Activated naive CD4-positive, alpha-beta T cell treated with anti-CD3 and anti-CD28 coated beads, Interleukin-2, amount 50 U/mL, for 72 hours (primary cell): ENCODE results near the gene CASP9. TPM values are rescaled to one million over a fixed set of nuclear protein-coding genes. Genes with fewer than 3 reads are reported as not detected.
"Not testable (repeated sequence)": the region's sequence is repeated elsewhere in the genome, so short reads cannot be mapped to it uniquely, and the experiment has no call there.

Experiments
- ATAC-seq, 2 donors: fragments of 150-1000 bp; cut with Tn5 transposase; 2 replicates each; pipeline ENCODE4 v1.10.0; 2021; ENCODE audit warnings: mild to moderate bottlenecking in 2 of 2, moderate library complexity in 2 of 2
- DNase-seq, 2 donors: peaks; one replicate each; pipeline ENCODE4 v3.0.0; 2021 to 2022; ENCODE audit warnings: low spot score in 2 of 2
- H3K27ac Mint-ChIP-seq, 2 donors: one replicate each; pipeline ENCODE4 v1.8.0; 2022; ENCODE audit warnings: mild to moderate bottlenecking in 2 of 2, mixed read lengths in 2 of 2
- H3K36me3 Mint-ChIP-seq, 2 donors: one replicate each; pipeline ENCODE4 v1.8.0; 2022; ENCODE audit warnings: mixed read lengths in 2 of 2
- H3K9me3 Mint-ChIP-seq, 2 donors: one replicate each; pipeline ENCODE4 v1.8.0; 2022; ENCODE audit warnings: mixed read lengths in 2 of 2
- total RNA-seq, 2 donors: library from RNA; stranded (reverse); gene quantifications; one replicate each; pipeline ENCODE4 v1.2.3, GENCODE V29; 2022

The CASP9 gene
- total RNA-seq, 2 donors from 2014 or later, result 12.0 to 16.9 TPM

DNA sequence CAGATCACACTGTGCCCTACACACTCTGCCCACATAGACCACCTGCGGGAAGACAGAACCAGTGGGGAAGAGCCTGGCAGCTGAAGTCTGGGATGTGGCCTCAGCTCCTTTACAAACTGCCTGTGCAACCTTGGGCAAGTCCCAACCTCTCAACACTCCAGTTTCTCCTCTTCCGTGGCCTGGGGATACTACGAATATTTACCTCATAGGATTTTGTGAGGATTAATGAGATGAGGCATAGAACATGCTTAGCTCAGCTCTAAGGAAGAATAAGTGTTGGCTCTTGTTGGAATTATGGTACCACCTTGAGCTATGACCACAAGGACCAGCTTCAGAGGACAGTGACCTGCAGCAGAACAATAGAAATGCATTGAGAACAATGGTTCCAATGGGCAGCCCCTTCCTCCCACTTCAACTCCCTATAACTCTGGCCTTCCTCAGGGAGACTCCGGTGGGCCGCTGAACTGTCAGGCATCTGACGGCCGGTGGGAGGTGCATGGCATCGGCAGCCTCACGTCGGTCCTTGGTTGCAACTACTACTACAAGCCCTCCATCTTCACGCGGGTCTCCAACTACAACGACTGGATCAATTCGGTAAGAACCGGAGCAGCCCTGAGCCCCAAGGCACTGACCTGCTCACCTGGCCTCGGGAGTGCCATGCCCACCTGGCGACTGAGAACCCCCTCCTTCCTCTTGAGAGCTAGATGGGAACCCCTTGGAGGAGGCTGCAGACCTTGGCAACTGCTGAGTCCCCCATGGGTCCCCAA lies 37.0 kb downstream of the CASP9 start:
- not testable (repeated sequence) for DNase-seq, ATAC-seq, H3K9me3 Mint-ChIP-seq, H3K27ac Mint-ChIP-seq, H3K36me3 Mint-ChIP-seq

DNA sequence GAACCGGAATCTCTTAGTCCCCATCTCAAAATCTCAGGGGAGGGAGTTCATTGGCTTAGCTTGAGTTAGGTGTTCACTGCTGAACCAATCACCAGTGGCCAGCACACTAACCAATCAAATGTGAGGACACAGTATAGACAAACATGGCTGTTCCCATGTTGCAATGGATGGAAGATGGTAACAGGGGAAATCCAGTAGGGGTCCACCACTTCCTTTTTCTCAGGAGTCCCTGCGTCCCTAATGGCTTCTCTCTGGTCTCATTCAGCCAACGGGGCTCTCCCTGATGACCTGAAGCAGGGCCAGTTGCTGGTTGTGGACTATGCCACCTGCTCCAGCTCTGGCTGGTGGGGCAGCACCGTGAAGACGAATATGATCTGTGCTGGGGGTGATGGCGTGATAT lies 38.4 kb downstream of the CASP9 start:
- peaks cover 0 to 9% of the 10 kb centered on the region in 2 donors for H3K36me3 Mint-ChIP-seq
- no peak overlapping the region for H3K27ac Mint-ChIP-seq
- H3K9me3 Mint-ChIP-seq, result no peaks in the 10 kb centered on the region
- ATAC-seq (no peak), DNase-seq (no peak)

DNA sequence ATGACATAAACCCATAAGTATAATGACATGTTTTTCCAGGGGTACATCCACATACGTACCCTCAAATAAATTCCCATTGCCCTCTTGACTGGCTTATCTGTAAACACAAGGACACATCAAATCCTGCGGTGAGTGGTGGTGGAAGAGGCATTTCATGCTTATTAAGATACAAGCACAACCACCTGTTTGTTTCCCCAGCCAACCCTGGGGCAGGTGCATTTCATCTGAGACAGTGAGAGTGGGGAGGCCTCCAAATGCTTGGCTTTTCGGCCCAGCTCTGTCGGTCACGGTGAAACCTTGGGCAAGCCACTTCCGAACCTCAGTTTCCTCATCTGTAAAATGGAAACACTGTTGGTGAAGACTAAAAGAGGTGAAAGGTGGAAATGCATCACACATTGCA lies 39.6 kb downstream of the CASP9 start:
- not testable (repeated sequence) for H3K9me3 Mint-ChIP-seq, H3K36me3 Mint-ChIP-seq, ATAC-seq

DNA sequence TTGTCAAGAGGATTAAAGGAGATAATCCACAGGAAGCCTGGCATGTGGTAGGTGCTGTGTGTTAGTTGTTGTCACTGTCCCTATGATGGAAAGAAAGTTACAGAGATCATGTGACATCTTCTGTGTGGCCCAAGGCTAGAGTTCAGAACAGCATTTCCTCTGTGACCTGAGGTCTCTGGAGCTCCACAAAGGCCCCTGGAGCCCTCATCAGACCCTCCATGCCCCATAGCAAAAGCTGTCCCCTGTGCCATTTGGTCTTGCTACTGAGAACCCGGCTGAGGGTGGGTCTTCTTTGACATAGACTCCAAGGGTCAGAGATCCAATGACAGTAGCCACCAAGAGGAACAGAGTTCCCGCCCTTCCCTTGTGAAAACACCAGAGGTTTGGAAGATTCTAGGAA lies 40.0 kb downstream of the CASP9 start:
- no peak for DNase-seq
- Mint-ChIP-seq H3K36me3 (peaks cover 0 to 1% of the 10 kb centered on the region in 2 donors), H3K9me3 (no peaks in the 10 kb centered on the region), H3K27ac (peak overlapping the region in 1 of 2 donors; percentile 29)
- no peak for ATAC-seq

More for the DNA sequence above, 39.6 kb downstream of the CASP9 start:
- DNase-seq, H3K27ac Mint-ChIP-seq: not testable (repeated sequence)

DNA sequence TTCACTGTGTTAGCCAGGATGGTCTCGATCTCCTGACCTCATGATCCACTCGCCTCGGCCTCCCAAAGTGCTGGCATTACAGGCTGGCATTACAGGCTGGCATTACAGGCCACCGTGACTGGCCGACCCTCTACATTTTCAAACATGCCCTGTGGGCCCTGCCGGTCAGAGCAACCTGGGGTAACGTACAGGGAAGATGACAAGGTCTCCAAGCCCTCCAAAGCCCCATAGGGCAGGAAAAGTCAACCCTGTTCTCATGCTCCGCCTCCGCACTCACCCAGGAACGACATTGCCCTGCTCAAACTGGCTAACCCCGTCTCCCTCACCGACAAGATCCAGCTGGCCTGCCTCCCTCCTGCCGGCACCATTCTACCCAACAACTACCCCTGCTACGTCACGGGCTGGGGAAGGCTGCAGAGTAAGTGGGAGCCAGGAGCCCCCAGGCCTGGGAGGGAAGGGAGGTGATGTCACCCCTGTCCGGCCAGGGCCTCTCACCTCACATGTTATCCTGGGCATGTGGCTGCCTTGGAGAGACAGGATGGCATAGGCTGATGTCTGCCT lies 41.0 kb downstream of the CASP9 start:
- ATAC-seq, H3K27ac Mint-ChIP-seq, DNase-seq, H3K36me3 Mint-ChIP-seq, H3K9me3 Mint-ChIP-seq: not testable (repeated sequence)

DNA sequence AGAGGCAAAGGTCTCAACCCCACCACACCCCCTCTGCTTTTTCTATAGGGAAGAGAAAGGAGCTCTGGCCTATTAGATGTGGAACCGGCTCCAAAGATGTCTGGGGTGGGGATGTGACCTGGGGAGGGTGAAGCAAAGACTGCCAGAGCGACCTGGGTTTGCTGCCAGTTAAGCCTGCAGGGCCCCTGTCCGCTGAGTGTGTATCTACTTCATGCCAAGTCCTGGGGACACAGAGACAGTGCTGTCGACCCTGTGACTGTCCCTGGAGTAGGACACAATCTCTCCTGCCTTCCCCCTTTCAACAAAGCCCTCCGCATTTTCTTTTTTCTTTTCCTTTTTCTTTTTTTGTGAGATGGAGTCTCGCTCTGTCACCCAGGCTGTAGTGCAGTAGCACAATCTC lies 41.6 kb downstream of the CASP9 start:
- H3K36me3 Mint-ChIP-seq, ATAC-seq, H3K9me3 Mint-ChIP-seq, H3K27ac Mint-ChIP-seq, DNase-seq: not testable (repeated sequence)

DNA sequence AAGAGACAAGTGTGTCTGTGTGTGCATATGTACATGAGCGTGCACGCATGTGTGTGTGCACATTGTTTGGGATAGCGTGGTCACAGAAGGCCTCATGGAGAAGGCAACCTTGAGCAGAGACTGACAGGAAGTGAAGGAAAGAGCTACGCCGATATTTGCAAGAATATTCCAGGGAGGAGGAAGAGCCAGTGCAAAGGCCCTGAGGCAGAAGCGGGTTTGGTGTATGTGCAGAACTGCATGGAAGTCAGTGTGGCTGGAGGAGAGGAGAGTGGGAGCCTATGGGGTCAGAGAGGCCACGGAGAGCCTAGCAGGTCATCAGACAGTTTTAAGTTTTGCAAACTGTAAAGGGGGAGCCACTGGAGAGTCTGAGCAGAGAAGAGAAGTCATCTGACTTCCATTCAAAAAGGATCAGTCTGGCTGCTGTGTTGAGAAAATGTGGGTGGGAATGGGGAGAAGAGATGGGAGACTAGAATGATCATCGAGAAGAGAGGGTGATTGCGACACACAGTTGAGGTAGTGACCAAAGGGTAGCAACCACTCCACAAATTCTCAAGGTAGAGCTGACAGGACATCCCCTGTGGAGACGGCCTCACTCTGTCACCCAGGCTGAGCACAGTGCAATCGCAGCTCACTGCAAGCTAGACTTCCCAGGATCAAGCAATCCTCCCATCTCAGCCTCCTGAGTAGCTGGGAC lies 44.2 kb downstream of the CASP9 start:
- no peak overlapping the region for H3K27ac Mint-ChIP-seq
- ATAC-seq (no peak), DNase-seq (no peak)

DNA sequence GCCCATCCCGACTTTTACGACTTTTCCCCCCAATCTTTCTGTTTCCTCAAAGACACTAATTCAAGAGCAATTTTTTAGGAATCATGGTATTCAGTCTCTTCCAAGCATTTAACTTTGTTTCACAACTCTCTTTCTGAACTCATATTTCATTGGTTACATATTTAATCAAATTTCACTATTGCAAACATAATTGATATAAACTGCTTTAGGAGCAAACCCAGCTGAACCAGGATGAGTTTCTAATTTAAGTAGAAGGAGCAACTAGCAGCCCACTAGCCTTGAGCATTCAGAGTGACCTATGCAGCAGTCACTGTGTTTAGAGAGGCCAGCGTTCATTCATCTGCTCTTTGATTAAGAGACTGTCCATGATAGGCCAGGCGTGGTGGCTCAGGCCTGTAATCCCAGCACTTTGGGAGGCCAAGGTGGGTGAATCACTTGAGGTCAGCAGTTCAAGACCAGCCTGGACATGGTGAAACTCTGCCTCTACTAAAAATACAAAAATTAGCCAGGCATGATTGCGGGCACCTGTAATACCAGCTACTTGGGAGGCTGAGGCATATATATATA lies 46.3 kb downstream of the CASP9 start:
- Mint-ChIP-seq H3K36me3 (no peaks in the 10 kb centered on the region), H3K9me3 (no peaks in the 10 kb centered on the region), H3K27ac (no peak overlapping the region)
- ATAC-seq, result no peak
- no peak for DNase-seq

More for the DNA sequence above, 44.2 kb downstream of the CASP9 start:
- Mint-ChIP-seq H3K36me3 (no peaks in the 10 kb centered on the region), H3K9me3 (no peaks in the 10 kb centered on the region)

DNA sequence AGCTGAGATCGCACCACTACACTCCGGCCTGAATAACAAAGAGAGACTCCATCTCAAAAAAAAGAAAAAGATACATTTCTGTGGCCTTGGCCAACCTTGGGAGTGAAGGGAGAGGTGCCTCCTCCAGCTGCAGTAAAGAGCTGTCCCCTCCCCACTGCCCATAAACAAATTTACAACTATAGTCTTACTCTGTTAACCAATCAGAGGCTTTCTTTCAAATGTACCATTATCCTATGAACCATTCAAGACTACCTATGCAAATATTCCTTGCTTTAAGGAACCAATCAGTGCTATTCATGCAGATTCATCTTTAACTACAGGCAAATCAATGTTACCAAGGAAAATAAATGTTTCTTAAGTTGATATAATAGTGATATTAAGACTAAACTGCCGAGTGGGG lies 47.1 kb downstream of the CASP9 start:
- Mint-ChIP-seq H3K27ac (no peak overlapping the region), H3K9me3 (no peaks in the 10 kb centered on the region), H3K36me3 (no peaks in the 10 kb centered on the region)
- no peak for ATAC-seq
- DNase-seq, result no peak

DNA sequence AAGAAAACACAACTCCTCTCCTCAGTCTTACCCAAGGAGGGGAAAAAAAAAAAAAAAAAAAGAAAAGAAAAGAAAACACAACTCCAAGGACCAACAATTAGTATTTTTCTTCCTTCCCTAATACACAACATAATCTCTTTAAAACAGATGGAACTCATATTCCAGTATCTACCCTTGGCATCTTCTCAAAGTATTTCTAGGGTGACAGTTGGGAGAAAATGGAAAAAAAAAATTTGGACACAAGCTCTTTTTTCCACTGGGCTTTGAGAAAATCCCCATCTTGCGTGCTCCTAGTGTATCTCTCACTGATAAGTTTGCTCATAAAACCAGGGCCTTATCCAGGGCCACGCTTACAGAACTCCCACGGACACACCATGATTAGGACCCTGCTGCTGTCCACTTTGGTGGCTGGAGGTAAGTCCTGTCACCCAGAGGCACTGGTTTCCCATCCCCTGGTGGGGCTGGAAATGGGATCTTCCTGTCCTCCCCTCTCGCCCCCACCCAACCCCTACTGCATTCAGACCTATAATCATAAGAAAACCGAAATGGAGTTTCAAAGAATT lies 48.2 kb downstream of the CASP9 start, which contains the start of gene CELA2B:
CELA2B (plus strand) TSS at position 353 of the 563 bp plus-strand sequence; CDS start at position 375, 22 bp downstream.
- DNase-seq (no peak), ATAC-seq (no peak)
- Mint-ChIP-seq H3K36me3 (no peaks in the 10 kb centered on the region), H3K9me3 (no peaks in the 10 kb centered on the region), H3K27ac (no peak within 1 kb of the TSS)

DNA sequence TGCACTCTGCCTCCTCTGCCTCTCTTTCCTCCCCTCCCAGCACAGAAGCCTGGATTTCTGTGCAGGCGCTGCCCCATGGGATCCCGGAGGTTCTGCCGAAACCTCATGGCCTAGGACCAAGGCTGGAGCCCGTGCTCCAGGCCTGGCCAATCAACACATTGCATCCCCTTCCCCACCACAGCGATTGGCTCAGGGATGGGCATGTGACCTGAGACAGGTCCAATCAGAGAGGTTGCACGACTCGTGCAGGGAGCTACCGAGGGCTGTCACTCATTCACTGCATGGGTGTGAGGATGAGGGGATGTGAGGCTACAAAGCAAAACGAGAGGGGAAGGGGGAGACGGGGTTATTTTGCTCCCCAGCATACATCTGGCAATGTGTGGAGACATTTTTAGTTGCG lies 51.4 kb downstream of the CASP9 start:
- no peak for ATAC-seq
- Mint-ChIP-seq H3K36me3 (no peaks in the 10 kb centered on the region), H3K9me3 (no peaks in the 10 kb centered on the region), H3K27ac (no peak overlapping the region)
- no peak for DNase-seq

DNA sequence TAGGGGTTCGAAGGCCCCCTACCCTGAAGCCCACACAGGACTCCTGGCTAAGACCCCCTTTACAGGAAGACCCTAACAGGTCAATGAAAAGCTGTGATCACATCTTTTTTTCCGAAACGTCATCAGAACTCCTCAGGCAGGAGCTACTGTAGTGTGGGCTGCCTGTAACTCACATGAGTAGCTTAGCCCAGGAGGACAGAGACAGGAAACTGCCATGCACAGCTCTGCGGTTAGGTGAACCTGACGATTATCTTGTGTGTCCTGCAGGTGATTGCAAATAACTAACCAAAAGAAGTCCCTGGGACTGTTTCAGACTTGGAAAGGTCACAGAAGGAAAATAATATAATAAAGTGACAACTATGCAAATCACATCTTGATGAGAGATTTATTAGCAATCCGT lies 52.3 kb downstream of the CASP9 start:
- not testable (repeated sequence) for H3K9me3 Mint-ChIP-seq, H3K27ac Mint-ChIP-seq, DNase-seq, ATAC-seq, H3K36me3 Mint-ChIP-seq

DNA sequence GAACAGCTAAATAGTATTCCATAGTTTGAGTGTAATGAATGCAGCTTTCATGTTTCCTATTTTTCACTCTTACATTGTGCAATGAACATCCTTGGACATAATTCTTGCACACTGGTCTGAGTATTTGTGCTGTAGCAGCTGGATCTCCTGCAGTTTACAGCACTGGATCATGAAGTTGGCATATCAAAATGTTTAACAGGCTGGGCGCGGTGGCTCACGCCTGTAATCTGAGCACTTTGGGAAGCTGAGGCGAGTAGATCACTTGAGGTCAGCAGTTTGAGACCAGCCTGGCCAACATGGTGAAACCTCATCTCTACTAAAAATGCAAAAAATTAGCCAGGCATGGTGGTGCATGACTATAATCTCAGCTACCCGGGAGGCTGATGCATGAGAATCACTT lies 52.9 kb downstream of the CASP9 start:
- not testable (repeated sequence) for DNase-seq, H3K36me3 Mint-ChIP-seq, ATAC-seq, H3K9me3 Mint-ChIP-seq, H3K27ac Mint-ChIP-seq

DNA sequence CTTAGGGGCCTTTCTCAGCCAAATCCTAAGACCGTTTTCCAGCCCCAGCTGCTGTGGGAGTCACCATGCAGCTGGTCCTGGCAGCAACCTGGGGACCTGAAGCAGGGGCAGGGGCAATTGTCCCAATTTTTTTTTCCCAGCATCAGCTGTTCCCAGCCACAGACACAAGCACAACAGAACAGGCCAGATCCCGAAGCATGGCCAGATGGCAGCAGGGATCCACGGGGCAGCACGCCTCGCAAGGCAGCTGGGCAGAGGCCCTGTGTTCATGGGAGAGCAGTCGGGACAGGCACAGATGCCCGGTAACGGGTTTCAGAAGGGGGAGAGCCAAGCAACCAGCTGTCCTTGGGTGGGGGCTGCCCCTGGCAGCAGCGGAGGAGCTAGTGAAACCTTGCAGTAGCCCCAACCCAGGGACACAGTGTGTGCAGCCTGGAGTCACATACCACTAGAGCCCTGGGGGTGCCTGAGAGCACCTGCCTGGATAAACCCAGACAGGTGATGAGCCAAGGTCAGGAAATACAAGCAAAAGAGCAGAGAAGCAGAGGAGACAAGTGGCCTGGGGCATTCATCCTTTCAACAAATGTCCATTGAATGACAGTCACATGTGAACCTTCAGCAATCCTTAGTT lies 54.1 kb downstream of the CASP9 start:
- DNase-seq, H3K9me3 Mint-ChIP-seq, H3K36me3 Mint-ChIP-seq, ATAC-seq: not testable (repeated sequence)
- H3K27ac Mint-ChIP-seq, result peak overlapping the region; percentile 29 to 63

DNA sequence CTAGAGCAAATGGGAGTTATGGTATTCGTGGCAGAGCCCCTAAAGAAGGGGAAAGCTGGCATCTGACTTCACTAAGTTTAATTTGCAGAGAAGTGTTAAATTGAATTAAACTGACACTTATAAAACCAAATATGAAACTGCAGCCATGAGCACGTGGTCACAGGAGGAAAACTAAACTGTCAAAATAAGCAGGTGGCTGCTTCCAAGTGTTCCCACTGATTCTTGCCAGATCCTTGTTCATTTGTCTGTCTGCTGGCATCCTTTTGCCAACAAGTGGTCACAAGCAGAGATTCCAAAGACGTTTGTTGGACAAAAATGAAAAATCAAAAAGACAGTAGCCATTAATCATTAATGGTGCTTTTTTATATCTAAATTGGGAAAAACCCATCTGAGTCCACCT lies 54.7 kb downstream of the CASP9 start:
- DNase-seq, result no peak
- Mint-ChIP-seq H3K27ac (no peak overlapping the region), H3K36me3 (no peaks in the 10 kb centered on the region), H3K9me3 (no peaks in the 10 kb centered on the region)
- ATAC-seq, result no peak

DNA sequence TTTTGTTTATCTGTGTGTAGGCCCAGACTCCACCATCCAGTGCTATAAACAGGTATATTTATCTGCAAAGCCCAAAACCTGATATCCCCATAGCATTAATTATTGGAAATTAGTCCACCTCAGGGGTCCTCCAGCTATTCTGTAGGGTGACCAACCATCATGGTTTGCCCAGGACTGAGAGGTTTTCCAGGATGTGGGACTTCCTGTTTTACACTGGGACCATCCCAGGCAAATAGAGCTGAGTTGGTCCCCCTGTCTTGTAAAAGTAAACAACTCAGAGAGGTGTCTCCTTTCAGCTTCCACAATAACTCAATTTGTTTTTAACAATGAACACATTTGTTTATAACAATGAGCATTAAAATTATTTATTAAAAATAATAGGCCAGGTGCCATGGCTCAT lies 55.9 kb downstream of the CASP9 start:
- H3K27ac Mint-ChIP-seq, result no peak overlapping the region
- no peaks in the 10 kb centered on the region for H3K9me3 Mint-ChIP-seq
- H3K36me3 Mint-ChIP-seq, result no peaks in the 10 kb centered on the region
- ATAC-seq (no peak), DNase-seq (no peak)
